ENCODE measurements around the gene CCDC157.

CCDC157 gene

GRCh38 chr22:30416837-30417236 is 60.0 kb downstream of the CCDC157 start:
- DNase-seq = no peak

- DNase-seq = no peak
These were observed 63.7 kb downstream of the CCDC157 start for GRCh38 chr22:30420347-30421125.

GRCh38 chr22:30421695-30422480 is 65.1 kb downstream of the CCDC157 start:
- no peak for DNase-seq

- peak; percentile 31 to 40 for DNase-seq
These were observed 65.9 kb downstream of the CCDC157 start for GRCh38 chr22:30422481-30423300.

GRCh38 chr22:30423301-30423958 is 66.6 kb downstream of the CCDC157 start:
- peak; percentile 37 to 56 for DNase-seq

- peak; percentile 96 to 99 for DNase-seq
These were observed 67.2 kb downstream of the CCDC157 start for GRCh38 chr22:30423959-30424533.

GRCh38 chr22:30424534-30425326 is 67.9 kb downstream of the CCDC157 start:
- DNase-seq = no peak

GRCh38 chr22:30425327-30425615 is 68.5 kb downstream of the CCDC157 start:
- DNase-seq = no peak

- peak; percentile 47 to 54 for DNase-seq
These were observed 69.0 kb downstream of the CCDC157 start, which contains the start of gene MTFP1 for GRCh38 chr22:30425616-30426387. Gene MTFP1, plus strand, starts transcription at chr22:30425768. Its CDS starts 112 bp downstream, at chr22:30425880.
